GM10847 (cell line): ENCODE data around the gene HSD17B3.

Experiments used
- POLR2A ChIP-seq: IDR thresholded peaks from 2 replicates; pipeline ENCODE4 v1.6.1; 2011; ENCODE audit not compliant: insufficient read length; ENCODE audit errors: extremely low read depth

The HSD17B3 gene

DNA sequence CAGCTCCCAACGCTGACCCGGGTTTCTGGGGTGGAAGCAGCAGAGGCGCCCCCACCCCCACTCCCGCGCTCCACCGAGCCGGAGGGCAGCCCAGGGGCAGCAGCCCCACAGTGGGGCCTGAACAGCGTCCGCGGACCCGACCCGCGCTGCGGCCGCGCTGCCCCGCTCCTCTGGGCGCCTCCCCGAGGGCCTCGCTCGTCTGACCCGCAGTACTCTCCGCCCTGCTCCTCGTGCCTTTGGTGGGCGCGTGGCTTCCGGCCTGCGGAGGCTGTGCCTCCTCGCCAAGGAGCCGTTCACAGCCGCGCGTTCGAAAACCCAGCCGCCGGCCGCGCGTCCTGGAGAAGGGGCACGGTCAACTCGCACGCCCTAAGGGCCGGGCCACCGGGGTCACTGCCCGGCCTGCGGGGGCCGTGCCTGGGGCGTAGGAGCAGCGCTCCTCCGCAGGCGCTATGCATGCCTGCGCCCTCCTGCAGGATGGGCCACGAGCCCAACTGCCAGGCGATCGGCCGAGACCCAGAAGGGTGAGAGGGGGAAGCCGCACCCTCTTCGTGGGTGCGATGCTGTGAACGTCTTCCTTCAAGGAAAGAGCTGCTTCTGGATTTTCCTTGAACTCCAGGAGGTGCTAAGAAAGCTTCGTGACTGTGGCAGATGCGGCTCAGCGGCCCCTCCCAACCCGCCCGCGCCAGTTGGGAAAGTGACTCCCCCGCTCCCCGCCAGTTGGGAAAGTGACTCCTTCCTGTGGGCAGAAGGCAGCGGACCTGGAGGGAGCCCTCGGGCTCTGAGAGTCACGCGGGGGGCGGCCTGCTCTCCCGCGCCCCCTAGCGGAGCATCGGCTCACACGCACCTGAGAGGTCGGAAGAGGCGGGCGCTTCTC is 82.7 kb downstream of the HSD17B3 start:
- TF ChIP-seq POLR2A, result no peak

DNA sequence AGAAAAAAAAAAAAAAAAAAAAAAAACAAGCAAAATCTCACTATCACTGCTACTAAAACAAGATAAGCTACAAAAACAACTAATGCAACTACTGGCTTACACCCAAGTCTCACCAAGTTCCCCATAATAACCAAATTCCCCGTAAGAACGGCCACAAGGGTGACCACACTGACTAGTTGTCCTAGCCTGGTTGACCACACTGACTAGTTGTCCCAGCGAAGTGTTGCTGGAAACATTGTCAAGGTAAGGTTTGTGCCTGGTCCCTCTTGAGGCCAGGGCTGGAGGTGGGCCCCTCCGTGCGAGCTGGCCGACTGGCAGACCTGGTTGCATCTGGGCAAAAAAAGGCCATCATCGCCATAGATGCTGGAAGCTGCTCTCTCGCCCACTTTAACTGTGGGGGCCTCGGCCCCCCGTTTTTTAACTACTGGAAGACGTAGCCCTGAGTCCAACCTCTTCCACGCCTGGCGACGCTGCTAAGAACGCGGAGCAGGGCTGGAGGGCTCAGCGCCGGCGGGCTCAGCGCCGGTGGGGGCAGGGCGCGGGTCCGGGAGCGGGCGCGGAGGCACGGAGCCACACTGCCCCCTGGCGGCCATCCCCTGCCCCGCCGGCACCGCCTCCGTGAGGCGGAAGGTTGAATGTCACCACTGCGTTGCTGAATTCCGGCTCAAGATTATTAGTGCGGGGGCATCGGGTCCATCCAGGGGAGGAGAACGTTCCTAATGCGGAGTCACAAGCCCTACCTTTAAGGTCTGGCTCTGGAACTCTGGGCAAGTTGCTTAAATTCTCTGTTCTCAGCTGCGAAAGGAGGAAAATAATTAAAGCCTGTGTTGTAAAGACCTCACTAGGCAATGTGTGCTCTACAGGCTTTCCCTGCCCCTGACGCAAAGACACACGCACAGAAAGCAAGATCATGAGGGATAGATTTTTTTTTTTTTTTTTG is 84.0 kb downstream of the HSD17B3 start:
- TF ChIP-seq POLR2A, result no peak

GRCh38 chr9:96217294-96217707 is 84.7 kb downstream of the HSD17B3 start:
- no peak for TF ChIP-seq POLR2A

GRCh38 chr9:96216583-96216982 is 85.4 kb downstream of the HSD17B3 start:
- no peak for TF ChIP-seq POLR2A

DNA sequence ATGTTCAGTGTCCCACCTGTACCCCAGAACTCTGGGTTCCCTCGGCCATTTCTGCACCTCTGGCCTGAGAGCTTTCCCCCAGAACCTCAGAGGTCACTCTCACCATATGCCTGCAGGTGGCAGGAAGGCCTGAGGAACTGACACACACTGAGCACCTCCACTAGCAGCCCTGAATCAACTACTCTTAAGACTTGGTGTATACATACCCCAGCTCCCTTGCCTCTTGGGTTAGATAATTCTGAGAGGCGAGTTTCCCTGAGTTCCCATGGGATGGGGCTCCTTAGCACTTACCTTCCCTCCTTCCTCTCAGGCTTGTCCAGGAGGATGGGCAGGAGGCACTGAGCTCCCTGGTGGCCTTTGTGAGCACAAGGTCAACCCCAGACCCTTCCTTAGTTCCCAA is 86.1 kb downstream of the HSD17B3 start:
- no peak for TF ChIP-seq POLR2A

DNA sequence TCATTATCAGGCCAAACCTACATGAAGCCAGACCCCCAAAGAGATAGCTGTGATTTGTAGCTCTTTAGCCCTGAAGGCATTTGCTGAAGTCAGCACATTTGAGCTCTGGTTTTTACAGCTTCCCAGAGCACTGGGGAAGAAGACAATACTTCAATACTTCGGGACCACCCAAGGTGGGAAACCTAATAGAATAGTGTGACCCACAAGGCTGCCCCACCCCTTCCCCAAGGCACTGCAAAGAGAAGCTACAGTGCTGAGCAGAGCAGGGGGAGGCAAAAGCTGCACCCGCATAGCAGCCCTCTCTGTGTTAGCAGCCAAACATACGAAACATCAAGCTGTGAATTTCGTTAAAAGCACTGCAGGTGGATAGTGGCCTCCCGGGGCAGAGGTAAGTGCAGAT is 87.3 kb downstream of the HSD17B3 start:
- TF ChIP-seq POLR2A, result no peak

DNA sequence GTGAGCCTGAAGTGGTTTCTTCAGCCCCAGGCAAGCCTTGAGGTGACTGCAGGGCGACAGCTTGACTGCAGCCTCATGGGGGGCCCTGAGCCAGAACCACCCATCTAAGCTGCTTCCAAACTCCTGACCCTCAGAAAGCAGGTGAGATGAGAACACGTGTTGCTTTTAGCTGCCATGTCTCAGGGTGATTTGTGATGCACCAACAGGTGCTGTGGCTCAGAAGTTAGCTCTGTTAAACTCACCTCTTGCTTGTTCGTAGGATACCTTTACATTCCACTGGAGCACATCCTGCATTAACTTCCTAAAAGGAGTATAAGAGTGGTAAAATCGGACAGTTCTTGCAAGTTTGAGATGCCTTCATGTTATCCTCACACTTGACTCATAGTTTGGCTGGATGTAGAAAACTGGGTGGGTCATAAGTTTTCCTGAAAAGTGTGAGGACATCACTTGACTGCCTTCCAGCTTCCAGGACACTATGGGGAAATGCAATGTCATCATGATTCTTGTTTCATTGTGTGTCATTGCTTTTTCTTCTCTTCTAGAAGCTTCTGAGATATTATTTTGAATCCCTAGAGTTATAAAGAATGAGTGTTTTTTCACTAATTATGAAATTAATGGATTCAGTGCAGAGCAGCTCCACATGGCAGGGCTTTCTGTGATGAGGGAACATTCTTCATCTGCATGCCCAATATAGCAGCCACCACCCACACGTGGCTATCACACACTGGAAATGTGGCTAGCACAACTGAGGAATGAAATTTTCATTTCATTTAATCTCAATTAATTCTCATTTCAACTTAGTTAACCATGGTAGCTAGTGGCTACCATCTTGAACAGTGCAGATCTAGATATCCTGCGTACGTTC is 92.3 kb downstream of the HSD17B3 start:
- no peak for TF ChIP-seq POLR2A

- TF ChIP-seq POLR2A, result no peak
These were observed 95.7 kb downstream of the HSD17B3 start for GRCh38 chr9:96206156-96206751.

DNA sequence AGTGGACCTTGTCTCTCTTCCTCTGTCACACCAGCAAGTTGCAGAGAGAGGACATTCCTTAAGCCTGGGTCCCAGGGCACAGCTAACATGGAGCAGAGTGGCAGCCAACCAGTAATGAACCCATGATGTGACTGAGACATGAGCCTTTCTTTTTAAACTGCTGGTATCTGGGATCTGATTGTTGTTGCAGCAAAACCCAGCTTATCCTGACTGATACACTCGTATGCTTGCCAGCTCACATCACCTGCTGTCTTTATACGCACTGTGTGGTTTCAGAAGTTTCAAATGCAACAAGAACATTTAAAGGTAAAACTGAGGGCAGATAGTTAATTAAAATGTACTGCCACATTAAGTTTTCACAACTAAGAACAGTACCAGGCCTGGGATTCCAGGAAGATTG is 97.1 kb downstream of the HSD17B3 start:
- no peak for TF ChIP-seq POLR2A

DNA sequence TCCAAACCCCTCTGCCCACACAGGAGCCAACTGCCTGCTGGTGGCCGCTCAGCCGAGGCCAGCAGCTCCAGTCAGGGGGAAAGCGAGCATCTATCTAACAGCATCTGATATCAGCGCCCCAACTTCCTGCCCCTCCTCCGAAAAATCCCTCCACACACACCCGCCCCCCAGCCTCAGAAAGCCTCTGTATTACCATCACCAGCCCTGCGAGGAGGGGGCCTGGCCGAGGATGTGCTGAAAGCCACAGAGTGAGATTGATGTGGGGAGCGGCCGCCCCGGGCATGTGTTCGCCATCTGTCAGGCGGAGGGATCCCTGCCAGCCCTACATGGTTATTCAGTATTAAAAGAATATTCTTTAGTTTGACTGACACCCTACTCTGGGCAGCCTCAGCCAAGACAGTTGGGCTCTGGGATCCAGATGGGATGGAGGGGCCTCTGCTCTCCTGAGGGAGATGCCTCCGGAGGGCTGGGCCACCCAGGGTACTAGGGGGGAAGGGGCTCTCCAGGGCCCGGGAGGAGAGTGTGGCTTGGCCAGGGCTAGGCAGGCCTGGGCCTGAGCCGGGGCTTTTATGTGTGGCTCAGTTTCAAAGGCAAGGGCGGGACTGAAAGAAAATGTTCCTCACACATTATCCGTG is 98.0 kb downstream of the HSD17B3 start:
- no peak for TF ChIP-seq POLR2A

- TF ChIP-seq POLR2A, result no peak
These were observed 98.8 kb downstream of the HSD17B3 start for GRCh38 chr9:96202971-96203780.

GRCh38 chr9:96201140-96201539 is 100.8 kb downstream of the HSD17B3 start:
- TF ChIP-seq POLR2A, result no peak

DNA sequence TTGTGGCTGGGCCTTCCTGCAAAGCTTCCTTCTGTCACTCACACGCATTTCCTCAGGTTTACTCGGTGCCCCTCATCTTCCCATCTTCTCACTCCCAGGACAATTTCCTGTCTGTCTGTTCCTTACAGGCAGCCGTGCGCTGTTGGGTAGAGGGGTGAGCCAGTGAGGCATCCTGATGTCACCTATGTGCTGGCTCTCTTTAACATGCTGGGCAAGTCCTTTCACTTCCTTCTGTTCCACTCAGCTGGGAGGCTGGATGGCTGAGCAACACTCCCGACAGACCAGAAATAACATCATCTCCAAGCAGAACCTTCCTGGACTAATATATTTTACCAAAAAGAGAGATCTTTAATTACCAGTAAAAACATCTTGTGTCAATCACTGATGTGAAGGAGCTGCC is 103.0 kb downstream of the HSD17B3 start:
- no peak for TF ChIP-seq POLR2A

DNA sequence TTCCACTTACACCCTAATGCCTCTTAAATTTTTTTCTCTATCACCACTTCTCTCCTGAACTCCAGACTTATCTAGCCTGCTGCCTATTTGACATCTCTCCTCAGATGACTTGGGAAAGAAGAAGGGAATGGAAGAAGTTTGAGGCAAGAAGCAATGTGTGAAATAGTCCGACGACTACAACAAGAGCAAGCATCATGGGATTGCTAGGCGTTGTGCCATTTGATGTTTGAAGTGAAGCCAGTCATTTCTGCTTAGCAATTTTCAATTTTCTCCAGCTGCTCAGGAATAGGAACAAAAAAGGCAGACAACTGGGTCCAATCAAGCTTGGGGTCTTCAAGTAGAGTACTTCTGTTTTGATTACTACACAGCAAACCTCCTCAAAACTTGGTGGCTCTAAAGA is 106.4 kb downstream of the HSD17B3 start:
- no peak for TF ChIP-seq POLR2A

- no peak for TF ChIP-seq POLR2A
These were observed 108.7 kb downstream of the HSD17B3 start for GRCh38 chr9:96193236-96193755.
